HepG2 (cell line): ENCODE measurements around the gene PPP2R5D. TPM values are rescaled to one million over a fixed set of nuclear protein-coding genes. Genes with fewer than 3 reads are reported as not detected.

Experiments used
- AGO2 ChIP-seq: fragments of 200-400 bp; formaldehyde crosslinking; optimal IDR thresholded peaks from 2 replicates; pipeline ENCODE3; 2017; ENCODE audit warnings: mild to moderate bottlenecking, low read depth, low read length, moderate library complexity
- BORCS8-MEF2B ChIP-seq: sonication (generic); formaldehyde crosslinking; IDR thresholded peaks from 2 replicates; pipeline ENCODE4 v1.8.0; 2022; ENCODE audit warnings: mild to moderate bottlenecking, missing genetic modification reagents
- FOXO1 ChIP-seq: sonication (generic); formaldehyde crosslinking; IDR thresholded peaks from 2 replicates; pipeline ENCODE4 v1.4.0; 2020; ENCODE audit warnings: missing genetic modification reagents
- GATA4 ChIP-seq: sonication (generic); IDR thresholded peaks from 2 replicates; pipeline ENCODE4 v1.6.1; 2016; ENCODE audit warnings: antibody characterized with exemption, low read depth, borderline replicate concordance
- GPN1 ChIP-seq: sonication (generic); formaldehyde crosslinking; IDR thresholded peaks from 2 replicates; pipeline ENCODE4 v1.5.1; 2020; ENCODE audit warnings: missing genetic modification reagents, borderline replicate concordance
- IKZF1 ChIP-seq: fragments of 450-650 bp; IDR thresholded peaks from 2 replicates; pipeline ENCODE4 v1.7.1; 2016
- MED13 ChIP-seq: sonication (generic); formaldehyde crosslinking; IDR thresholded peaks from 2 replicates; pipeline ENCODE4 v1.5.0; 2020; ENCODE audit warnings: missing genetic modification reagents
- MXI1 ChIP-seq: IDR thresholded peaks from 3 replicates; pipeline ENCODE4 v1.6.1; 2012; ENCODE audit warnings: low read depth, low read length, inconsistent platforms, borderline replicate concordance
- NKX3-1 ChIP-seq: sonication (generic); formaldehyde crosslinking; IDR thresholded peaks from 2 replicates; pipeline ENCODE4 v1.5.0; 2020; ENCODE audit warnings: missing genetic modification reagents
- PREB ChIP-seq: sonication (generic); formaldehyde crosslinking; IDR thresholded peaks from 2 replicates; pipeline ENCODE4 v1.4.0; 2020; ENCODE audit warnings: missing genetic modification reagents
- SALL2 ChIP-seq: sonication (generic); formaldehyde crosslinking; IDR thresholded peaks from 2 replicates; pipeline ENCODE4 v1.8.1; 2023; ENCODE audit warnings: mild to moderate bottlenecking, missing genetic modification reagents, inconsistent platforms
- TBL1XR1 ChIP-seq: fragments of 150-350 bp; IDR thresholded peaks from 2 replicates; pipeline ENCODE4 v1.6.1; 2014; ENCODE audit warnings: borderline replicate concordance, low read length; ENCODE audit not compliant: partially characterized antibody
- THAP8 ChIP-seq: sonication (generic); formaldehyde crosslinking; IDR thresholded peaks from 2 replicates; pipeline ENCODE4 v1.5.1; 2020; ENCODE audit warnings: missing genetic modification reagents, mild to moderate bottlenecking, borderline replicate concordance
- ZBTB49 ChIP-seq: sonication (generic); formaldehyde crosslinking; IDR thresholded peaks from 2 replicates; pipeline ENCODE4 v1.4.0; 2020; ENCODE audit warnings: missing genetic modification reagents, borderline replicate concordance
- ZMYM3 ChIP-seq: sonication (generic); formaldehyde crosslinking; IDR thresholded peaks from 2 replicates; pipeline ENCODE4 v1.5.1; 2020; ENCODE audit warnings: mild to moderate bottlenecking, missing genetic modification reagents
- ZMYM4 ChIP-seq: sonication (generic); formaldehyde crosslinking; IDR thresholded peaks from 2 replicates; pipeline ENCODE4 v1.8.1; 2023; ENCODE audit warnings: mild to moderate bottlenecking, missing genetic modification reagents
- ZNF331 ChIP-seq: sonication (generic); formaldehyde crosslinking; IDR thresholded peaks from 2 replicates; pipeline ENCODE4 v1.4.0; 2020; ENCODE audit warnings: missing genetic modification reagents
- ZNF484 ChIP-seq: sonication (generic); formaldehyde crosslinking; IDR thresholded peaks from 2 replicates; pipeline ENCODE4 v1.5.1; 2020; ENCODE audit warnings: mild to moderate bottlenecking, low read depth, missing genetic modification reagents, borderline replicate concordance
- ZNF580 ChIP-seq: IDR thresholded peaks from 2 replicates; pipeline ENCODE4 v1.6.1; 2016; ENCODE audit warnings: low read depth, borderline replicate concordance
- ZNF598 ChIP-seq: sonication (generic); formaldehyde crosslinking; IDR thresholded peaks from 2 replicates; pipeline ENCODE4 v1.5.1; 2020; ENCODE audit warnings: mild to moderate bottlenecking, missing genetic modification reagents, borderline replicate concordance
- ZNF747 ChIP-seq: sonication (generic); formaldehyde crosslinking; IDR thresholded peaks from 2 replicates; pipeline ENCODE4 v1.8.1; 2023; ENCODE audit warnings: missing genetic modification reagents, mild to moderate bottlenecking, borderline replicate concordance
- ZNF839 ChIP-seq: sonication (generic); formaldehyde crosslinking; IDR thresholded peaks from 2 replicates; pipeline ENCODE4 v1.4.0; 2020; ENCODE audit warnings: missing genetic modification reagents, mild to moderate bottlenecking, borderline replicate concordance
- ZNF850 ChIP-seq: sonication (generic); formaldehyde crosslinking; conservative IDR thresholded peaks from 2 replicates; pipeline ENCODE4 v1.9.0; 2021; ENCODE audit warnings: mild to moderate bottlenecking, missing genetic modification reagents
- polyA plus RNA-seq, 8 experiments: library from polyadenylated mRNA; depleted of rRNA in 3 of 8; stranded (reverse) in 7 of 8; unstranded in 1 of 8; fragments of >200 nt; fragmentation: Illumina TruSeq in 4 of 8; extraction: Trizol in 4 of 8; gene quantifications; 2 replicates each; pipeline versions ENCODE4 v1.2.1 to v1.2.3, GENCODE V29; 2011 to 2016; ENCODE audit warnings: low read depth in 4 of 8, missing spikeins in 1 of 8, mixed read lengths in 1 of 8; ENCODE audit not compliant: insufficient read depth in 1 of 8
- total RNA-seq, 5 experiments: library from RNA; depleted of rRNA; stranded (reverse); fragments of >200 nt; fragmentation: Illumina TruSeq; extraction: Trizol; gene quantifications; 2 replicates each; pipeline ENCODE4 v1.2.3, GENCODE V29; 2016; ENCODE audit warnings: low read depth in 1 of 5

Gene PPP2R5D
- total and polyA plus RNA-seq, 2 of the 13 experiments (the other 11 are each of a cell fraction or from before 2014, with no cell fraction given), result 53.7 to 60.4 TPM

GRCh38 chr6:42984001-42984923 is at the start of gene PPP2R5D (continued):
- TF ChIP-seq ZNF839 (CRISPR knock-in tag), result no peak
- peak; percentile 30 for TF ChIP-seq ZNF331 (CRISPR knock-in tag)
- peak; percentile 78 for TF ChIP-seq ZMYM4 (CRISPR knock-in tag)
- 0 out of 2 replicates have a peak, but pooled peaks have one; percentile 21 for TF ChIP-seq GPN1 (CRISPR knock-in tag)
- no peak; the same call in 1 of the 2 replicates for TF ChIP-seq THAP8 (CRISPR knock-in tag)
- TF ChIP-seq FOXO1, result peak; percentile 24
- peak; percentile 40; the same call in 1 of the 3 replicates for TF ChIP-seq MXI1
- no peak for TF ChIP-seq ZNF747 (CRISPR knock-in tag)
- TF ChIP-seq BORCS8-MEF2B (CRISPR knock-in tag), result peak; percentile 91
- TF ChIP-seq ZMYM3 (CRISPR knock-in tag), result no peak; the same call in 1 of the 2 replicates
- no peak for TF ChIP-seq ZNF850 (CRISPR knock-in tag)
- TF ChIP-seq ZNF580 (CRISPR knock-in tag), result no peak; the same call in 1 of the 2 replicates
- no peak for TF ChIP-seq ZNF598 (CRISPR knock-in tag)
- no peak; the same call in 1 of the 2 replicates for TF ChIP-seq ZNF484
- peak; percentile 80; the same call in 1 of the 2 replicates for TF ChIP-seq GATA4
- TF ChIP-seq AGO2, result peak; percentile 46
- TF ChIP-seq IKZF1, result no peak
- TF ChIP-seq MED13 (CRISPR knock-in tag), result peak; percentile 26; the same call in 1 of the 2 replicates
- TF ChIP-seq ZBTB49, result no peak
- TF ChIP-seq NKX3-1 (CRISPR knock-in tag), result peak; percentile 91
- peak; percentile 65; the same call in 1 of the 2 replicates for TF ChIP-seq SALL2 (CRISPR knock-in tag)
- TF ChIP-seq PREB, result peak; percentile 53; the same call in 1 of the 2 replicates
- no peak for TF ChIP-seq TBL1XR1
